ENCODE results near the gene VTI1A.

VTI1A gene

GRCh38 chr10:112519133-112519761 is 72.2 kb downstream of the VTI1A start:
- H3K4me3 ChIP-seq (ENCODE audit: low read depth, low read length) = no peak overlapping the region
- TF ChIP-seq MAX (IDR thresholded peaks at IDR 0.05; ENCODE audit: low read depth, low read length) (no peak), CTCF (IDR thresholded peaks at IDR 0.05; ENCODE audit: low read depth, low read length) (no peak), POLR2A (IDR thresholded peaks at IDR 0.05; ENCODE audit: extremely low read depth, insufficient read length) (no peak), MYC (IDR thresholded peaks at IDR 0.05; ENCODE audit: low read depth, low read length) (no peak)
- DNase-seq (ENCODE audit: low read depth) = no peak

- no peak for DNase-seq (ENCODE audit: low read depth)
- TF ChIP-seq CTCF (IDR thresholded peaks at IDR 0.05; ENCODE audit: low read depth, low read length) (no peak), MAX (IDR thresholded peaks at IDR 0.05; ENCODE audit: low read depth, low read length) (no peak), POLR2A (IDR thresholded peaks at IDR 0.05; ENCODE audit: extremely low read depth, insufficient read length) (no peak), MYC (IDR thresholded peaks at IDR 0.05; ENCODE audit: low read depth, low read length) (no peak)
- no peak overlapping the region for H3K4me3 ChIP-seq (ENCODE audit: low read depth, low read length)
Measured at GRCh38 chr10:112520914-112521313, 73.9 kb downstream of the VTI1A start.

- TF ChIP-seq MYC (IDR thresholded peaks at IDR 0.05; ENCODE audit: low read depth, low read length) (no peak), POLR2A (IDR thresholded peaks at IDR 0.05; ENCODE audit: extremely low read depth, insufficient read length) (no peak), CTCF (IDR thresholded peaks at IDR 0.05; ENCODE audit: low read depth, low read length) (no peak), MAX (IDR thresholded peaks at IDR 0.05; ENCODE audit: low read depth, low read length) (no peak)
- H3K4me3 ChIP-seq (ENCODE audit: low read depth, low read length) = no peak overlapping the region
- DNase-seq (ENCODE audit: low read depth) = no peak
Measured at GRCh38 chr10:112524641-112525040, 77.6 kb downstream of the VTI1A start.

DNA sequence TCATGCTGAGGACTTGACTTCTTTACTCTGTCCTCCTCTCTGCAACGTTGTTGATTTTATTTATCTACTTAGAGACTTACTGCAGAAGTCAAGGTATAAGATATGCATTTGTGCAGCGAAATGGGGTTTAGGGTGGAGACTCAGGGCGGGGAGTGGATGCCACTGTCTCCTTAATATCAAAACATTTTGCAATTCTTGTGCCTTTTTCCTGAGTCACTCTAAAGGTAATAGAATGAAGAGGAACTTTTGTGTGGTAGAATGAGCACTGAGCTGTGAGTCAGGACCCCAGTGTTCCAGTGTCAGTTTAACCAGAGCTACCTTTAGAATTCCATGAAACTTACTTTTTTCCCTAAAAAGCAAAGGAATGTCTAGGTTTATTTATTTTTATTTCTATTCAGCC is 78.2 kb downstream of the VTI1A start:
- TF ChIP-seq POLR2A (IDR thresholded peaks at IDR 0.05; ENCODE audit: extremely low read depth, insufficient read length) = no peak
- TF ChIP-seq MAX (IDR thresholded peaks at IDR 0.05; ENCODE audit: low read depth, low read length) = no peak
- no peak for TF ChIP-seq MYC (IDR thresholded peaks at IDR 0.05; ENCODE audit: low read depth, low read length)
- no peak for TF ChIP-seq CTCF (IDR thresholded peaks at IDR 0.05; ENCODE audit: low read depth, low read length)
- H3K4me3 ChIP-seq (ENCODE audit: low read depth, low read length) = no peak overlapping the region
- no peak for DNase-seq (ENCODE audit: low read depth)

GRCh38 chr10:112526139-112526538 is 79.1 kb downstream of the VTI1A start:
- no peak for TF ChIP-seq POLR2A (IDR thresholded peaks at IDR 0.05; ENCODE audit: extremely low read depth, insufficient read length)
- TF ChIP-seq MAX (IDR thresholded peaks at IDR 0.05; ENCODE audit: low read depth, low read length) = no peak
- TF ChIP-seq MYC (IDR thresholded peaks at IDR 0.05; ENCODE audit: low read depth, low read length) = no peak
- TF ChIP-seq CTCF (IDR thresholded peaks at IDR 0.05; ENCODE audit: low read depth, low read length) = no peak
- no peak for DNase-seq (ENCODE audit: low read depth)
- no peak overlapping the region for H3K4me3 ChIP-seq (ENCODE audit: low read depth, low read length)

All from NB4 (cell line).